B cell (primary cell): ENCODE measurements around the gene UNC13C.

Experiments used
- CTCF ChIP-seq: fragments of 200-600 bp; IDR thresholded peaks from one replicate; pipeline ENCODE4 v1.8.0; 2022; ENCODE audit warnings: antibody characterized with exemption, mild to moderate bottlenecking
- EZH2 ChIP-seq: IDR thresholded peaks from 2 replicates; pipeline ENCODE4 v1.6.1; 2012; ENCODE audit warnings: borderline replicate concordance, low read depth, mild to moderate bottlenecking, moderate library complexity, low read length; ENCODE audit not compliant: insufficient read depth, poor library complexity, severe bottlenecking

GRCh38 chr15:54482251-54482650 lies 504.0 kb downstream of the UNC13C start:
- TF ChIP-seq CTCF (no peak), EZH2 (no peak)
